DND-41 (cell line): ENCODE measurements around the gene ACAP2.

Experiments used
- CTCF ChIP-seq: IDR thresholded peaks from 2 replicates; pipeline ENCODE4 v1.5.1; 2012; ENCODE audit warnings: borderline replicate concordance, low read length, moderate library complexity, mild to moderate bottlenecking; ENCODE audit not compliant: poor library complexity, severe bottlenecking; ENCODE audit errors: extremely low read depth
- EZH2 ChIP-seq: IDR thresholded peaks from 3 replicates; pipeline ENCODE4 v1.6.1; 2012; ENCODE audit warnings: borderline replicate concordance, low read depth, mild to moderate bottlenecking, moderate library complexity, low read length, inconsistent platforms; ENCODE audit not compliant: severe bottlenecking

- TF ChIP-seq EZH2 (no peak), CTCF (no peak)
Measured at GRCh38 chr3:195421400-195421799, 21.4 kb downstream of the ACAP2 start.
